ENCODE measurements around the gene PLK3. TPM values are rescaled to one million over a fixed set of nuclear protein-coding genes. Genes with fewer than 3 reads are reported as not detected.

PLK3 gene
- total RNA-seq, 4 donors from 2014 or later, result 1.8 to 36.6 (median 21.1) TPM

- peak overlapping the region; percentile 94 to 99 for H3K27ac ChIP-seq
- intact Hi-C loops (cut with DNase I; ENCODE audit: low total_unique reads), result no loop called here
- no peaks in the 10 kb centered on the region for H3K27me3 ChIP-seq
- no peaks in the 10 kb centered on the region for H3K9me3 ChIP-seq
- no peaks in the 10 kb centered on the region for H3K36me3 ChIP-seq
- peak overlapping the region; percentile 53 to 71 for H3K4me3 ChIP-seq
- TF ChIP-seq POLR2A (IDR thresholded peaks at IDR 0.05), result no peak
- TF ChIP-seq CTCF (IDR thresholded peaks at IDR 0.05), result no peak
- no peak for DNase-seq
- peaks cover 0 to 3% of the 10 kb centered on the region in 2 donors for H3K4me1 ChIP-seq
Observed at GRCh38 chr1:44819196-44819607, 19.0 kb downstream of the PLK3 start.

- Histone ChIP-seq H3K4me3 (peak overlapping the region; percentile 53 to 71), H3K27ac (peak overlapping the region; percentile 94 to 99), H3K27me3 (no peaks in the 10 kb centered on the region), H3K36me3 (no peaks in the 10 kb centered on the region), H3K4me1 (peaks cover 0 to 3% of the 10 kb centered on the region in 2 donors), H3K9me3 (no peaks in the 10 kb centered on the region)
- TF ChIP-seq CTCF (IDR thresholded peaks at IDR 0.05) (peak in 2 of 4 experiments; percentile 5 to 24), POLR2A (IDR thresholded peaks at IDR 0.05) (peak; percentile 67 to 76)
- intact Hi-C loops (cut with DNase I; ENCODE audit: low total_unique reads), result no loop called here
- DNase-seq, result peak; percentile 78 to 83
Observed at GRCh38 chr1:44819608-44820327, 19.6 kb downstream of the PLK3 start.

GRCh38 chr1:44820328-44821239 lies 20.4 kb downstream of the PLK3 start:
- intact Hi-C loops (cut with DNase I; ENCODE audit: low total_unique reads), result no loop called here

GRCh38 chr1:44821240-44821715 lies 21.1 kb downstream of the PLK3 start:
- TF ChIP-seq POLR2A (IDR thresholded peaks at IDR 0.05), result no peak
- TF ChIP-seq CTCF (IDR thresholded peaks at IDR 0.05), result no peak
- DNase-seq, result no peak
- Histone ChIP-seq H3K4me1 (peaks cover 0 to 3% of the 10 kb centered on the region in 2 donors), H3K36me3 (no peaks in the 10 kb centered on the region), H3K4me3 (no peak overlapping the region), H3K9me3 (no peaks in the 10 kb centered on the region), H3K27me3 (no peaks in the 10 kb centered on the region), H3K27ac (peak overlapping the region; percentile 94 to 99)
- intact Hi-C loops (cut with DNase I; ENCODE audit: low total_unique reads), result no loop called here

More at GRCh38 chr1:44820328-44821239, 20.4 kb downstream of the PLK3 start:
- Histone ChIP-seq H3K4me3 (peak overlapping the region; percentile 53 to 71), H3K4me1 (peaks cover 0 to 3% of the 10 kb centered on the region in 2 donors), H3K9me3 (no peaks in the 10 kb centered on the region), H3K36me3 (no peaks in the 10 kb centered on the region), H3K27me3 (no peaks in the 10 kb centered on the region), H3K27ac (peak overlapping the region; percentile 94 to 99)
- no peak for DNase-seq
- TF ChIP-seq POLR2A (IDR thresholded peaks at IDR 0.05) (no peak), CTCF (IDR thresholded peaks at IDR 0.05) (no peak)

Measured in uterus (tissue), 4 donors.